HG02943 (cell line): ENCODE results near the gene KPTN.

Source experiments
- ATAC-seq: cut with Tn5 transposase; IDR thresholded peaks from one replicate; pipeline ENCODE4 v1.9.1; 2021; ENCODE audit warnings: mild to moderate bottlenecking, low read depth, moderate library complexity; ENCODE audit not compliant: unreplicated experiment

KPTN gene

GRCh38 chr19:47471381-47471732 lies 12.7 kb downstream of the KPTN start:
- ATAC-seq, result no peak

- ATAC-seq, result no peak
Observed at GRCh38 chr19:47470447-47471195, 13.4 kb downstream of the KPTN start.

- ATAC-seq, result no peak
Observed at GRCh38 chr19:47469719-47470118, 14.3 kb downstream of the KPTN start.

- no peak for ATAC-seq
Observed at GRCh38 chr19:47469363-47469700, 14.7 kb downstream of the KPTN start.

- ATAC-seq, result no peak
Observed at GRCh38 chr19:47467914-47468313, 16.1 kb downstream of the KPTN start.

GRCh38 chr19:47465957-47466356 lies 18.1 kb downstream of the KPTN start:
- ATAC-seq, result no peak

GRCh38 chr19:47464675-47465419 lies 19.2 kb downstream of the KPTN start:
- ATAC-seq, result no peak

- no peak for ATAC-seq
Observed at GRCh38 chr19:47461876-47462275, 22.1 kb downstream of the KPTN start.

GRCh38 chr19:47459477-47459876 lies 24.5 kb downstream of the KPTN start:
- ATAC-seq, result no peak

- no peak for ATAC-seq
Observed at GRCh38 chr19:47458672-47459071, 25.3 kb downstream of the KPTN start.

GRCh38 chr19:47456721-47457474 lies 27.1 kb downstream of the KPTN start:
- no peak for ATAC-seq

- no peak for ATAC-seq
Observed at GRCh38 chr19:47450478-47450877, 33.5 kb downstream of the KPTN start.

- ATAC-seq, result no peak
Observed at GRCh38 chr19:47448360-47448727, 35.7 kb downstream of the KPTN start.

- no peak for ATAC-seq
Observed at GRCh38 chr19:47447470-47448359, 36.3 kb downstream of the KPTN start.

GRCh38 chr19:47446534-47447469 lies 37.2 kb downstream of the KPTN start:
- no peak for ATAC-seq

GRCh38 chr19:47445937-47446402 lies 38.0 kb downstream of the KPTN start:
- ATAC-seq, result no peak

- ATAC-seq, result no peak
Observed at GRCh38 chr19:47445527-47445926, 38.5 kb downstream of the KPTN start.

GRCh38 chr19:47444388-47444821 lies 39.6 kb downstream of the KPTN start:
- no peak for ATAC-seq

- ATAC-seq, result no peak
Observed at GRCh38 chr19:47443331-47443730, 40.7 kb downstream of the KPTN start.
